Measurements from ENCODE around the gene B4GAT1. TPM values are rescaled to one million over a fixed set of nuclear protein-coding genes. Genes with fewer than 3 reads are reported as not detected.

Gene B4GAT1
- total RNA-seq, 1 donor from 2014 or later, result 28.1 TPM

DNA sequence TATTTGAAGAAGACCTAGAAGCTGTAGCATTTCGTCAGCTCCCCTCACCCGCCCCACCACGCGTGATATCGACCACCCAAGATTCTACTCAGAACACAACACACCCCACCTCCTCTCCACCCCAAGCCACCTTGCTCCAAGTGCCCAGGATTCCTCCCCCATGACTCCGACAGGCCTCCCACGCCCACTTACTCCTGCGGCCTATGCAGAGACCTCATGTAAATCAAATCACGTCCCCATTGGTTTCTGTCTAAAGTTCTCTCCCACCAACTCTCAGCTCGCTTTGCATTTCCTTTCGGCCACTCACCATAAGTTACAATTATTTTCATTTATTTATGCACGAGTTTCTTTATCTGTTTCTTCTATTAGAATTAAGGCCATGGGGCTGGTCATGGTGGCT, 44.8 kb downstream of the B4GAT1 start:
- no peak for DNase-seq

DNA sequence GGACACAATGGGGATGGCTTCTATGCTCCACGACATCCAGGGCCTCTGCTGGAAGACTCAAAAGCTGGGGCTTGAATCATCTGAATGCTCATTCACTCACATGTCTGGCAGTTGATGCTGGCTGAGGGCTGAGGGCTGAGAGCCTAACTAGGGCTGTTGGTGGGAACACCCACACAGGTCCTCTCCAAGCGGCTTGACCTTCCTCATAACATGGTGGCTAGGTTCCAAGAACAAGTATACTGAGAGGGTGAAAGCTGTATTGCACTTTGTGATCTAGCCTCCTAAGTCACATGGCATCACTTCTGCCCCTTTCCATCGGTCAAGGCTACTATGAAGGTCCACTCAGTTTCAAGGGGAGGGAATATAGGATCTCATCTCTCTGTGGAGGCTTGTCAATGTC, 48.2 kb downstream of the B4GAT1 start:
- DNase-seq, result no peak

DNA sequence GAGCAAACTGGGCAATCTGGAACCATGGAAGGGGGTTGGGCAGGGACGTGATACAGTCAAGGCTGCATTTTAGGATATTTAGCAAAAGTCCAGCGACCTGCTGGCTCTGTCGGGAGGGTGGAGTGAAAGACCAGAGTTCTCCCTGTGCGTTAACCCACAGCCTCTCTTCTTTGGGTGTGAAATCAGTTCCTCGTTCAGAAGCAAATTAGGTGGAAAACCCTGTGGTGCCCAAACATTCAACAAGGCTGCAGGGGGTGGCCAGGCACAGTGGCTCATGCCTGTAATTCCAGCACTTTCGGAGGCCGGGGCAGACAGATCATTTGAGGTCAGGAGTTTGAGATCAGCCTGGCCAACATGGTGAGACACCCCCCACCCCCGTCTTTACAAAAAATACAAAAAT, 49.8 kb downstream of the B4GAT1 start:
- DNase-seq, result no peak

Other genes starting within 250 kb of the B4GAT1 start
- gene KLC2, start 89.9 kb downstream of the B4GAT1 start, total RNA-seq, result 18.0 and 18.5 TPM in 2 replicates
- gene RAB1B, start 79.0 kb downstream of the B4GAT1 start, total RNA-seq, result 77.8 and 196 TPM in 2 replicates
- not detected in 2 replicates for gene CNIH2, start 69.5 kb downstream of the B4GAT1 start, total RNA-seq
- gene YIF1A, start 58.5 kb downstream of the B4GAT1 start, total RNA-seq, result 111 and 159 TPM in 2 replicates
- not detected in 2 replicates for gene TMEM151A, start 55.7 kb downstream of the B4GAT1 start, total RNA-seq
- gene CD248, start 30.6 kb downstream of the B4GAT1 start, total RNA-seq, result 0.23 and 0.68 TPM in 2 replicates
- 4.8 and 6.7 TPM in 2 replicates for gene RIN1, start 11.2 kb downstream of the B4GAT1 start, total RNA-seq
- gene BRMS1, start 2.5 kb downstream of the B4GAT1 start, total RNA-seq, result 65.7 and 71.8 TPM in 2 replicates
- 1.2 and 2.3 TPM in 2 replicates for gene SLC29A2, start 24.1 kb upstream of the B4GAT1 start, total RNA-seq
- gene NPAS4, start 73.4 kb upstream of the B4GAT1 start, total RNA-seq, result not detected in 2 replicates
- 40.7 and 61.1 TPM in 2 replicates for gene MRPL11, start 91.2 kb upstream of the B4GAT1 start, total RNA-seq
- gene PELI3, start 119.3 kb upstream of the B4GAT1 start, total RNA-seq, result 3.7 and 4.9 TPM in 2 replicates
- gene DPP3, start 132.8 kb upstream of the B4GAT1 start, total RNA-seq, result 50.5 and 71.7 TPM in 2 replicates
- gene BBS1, start 163.0 kb upstream of the B4GAT1 start, total RNA-seq, result 28.6 and 36.8 TPM in 2 replicates
- gene ZDHHC24, start 198.4 kb upstream of the B4GAT1 start, total RNA-seq, result 26.2 and 33.0 TPM in 2 replicates
- under 0.01 and 0.14 TPM in 2 replicates for gene ACTN3, start 199.3 kb upstream of the B4GAT1 start, total RNA-seq
- 27.8 and 63.5 TPM in 2 replicates for gene CTSF, start 221.0 kb upstream of the B4GAT1 start, total RNA-seq
- 0.17 and 0.28 TPM in 2 replicates for gene CCDC87, start 245.4 kb upstream of the B4GAT1 start, total RNA-seq
- 27.2 and 33.5 TPM in 2 replicates for gene CCS, start 245.6 kb upstream of the B4GAT1 start, total RNA-seq

Measured in dermis blood vessel endothelial cell (primary cell).